HepG2 (cell line): Measurements from ENCODE around the gene NPTXR. TPM values are rescaled to one million over a fixed set of nuclear protein-coding genes. Genes with fewer than 3 reads are reported as not detected.

Source experiments
- ATF7-NPFF ChIP-seq: sonication (generic); formaldehyde crosslinking; IDR thresholded peaks from 2 replicates; pipeline ENCODE4 v1.8.1; 2023; ENCODE audit warnings: mild to moderate bottlenecking, low read depth, missing genetic modification reagents, moderate library complexity
- BRD4 ChIP-seq: sonication (generic); formaldehyde crosslinking; IDR thresholded peaks from 2 replicates; pipeline ENCODE4 v1.4.0; 2020; ENCODE audit warnings: missing genetic modification reagents
- CEBPB ChIP-seq: IDR thresholded peaks from 2 replicates; pipeline ENCODE4 v1.6.1; 2011; ENCODE audit warnings: low read depth, low read length, improper control_type of control experiment, borderline replicate concordance
- DNMT1 ChIP-seq: sonication (generic); formaldehyde crosslinking; IDR thresholded peaks from 2 replicates; pipeline ENCODE4 v1.5.1; 2020; ENCODE audit warnings: mild to moderate bottlenecking, missing genetic modification reagents
- DR1 ChIP-seq: sonication (generic); formaldehyde crosslinking; IDR thresholded peaks from 2 replicates; pipeline ENCODE4 v1.8.0; 2021; ENCODE audit warnings: mild to moderate bottlenecking, missing genetic modification reagents, inconsistent platforms
- ELF1 ChIP-seq: sonication (generic); formaldehyde crosslinking; IDR thresholded peaks from 2 replicates; pipeline ENCODE4 v1.4.0; 2020; ENCODE audit warnings: missing genetic modification reagents
- GRHL1 ChIP-seq: sonication (generic); formaldehyde crosslinking; conservative IDR thresholded peaks from 2 replicates; pipeline ENCODE4 v1.8.0; 2022; ENCODE audit warnings: missing genetic modification reagents
- GZF1 ChIP-seq: sonication (generic); formaldehyde crosslinking; IDR thresholded peaks from 2 replicates; pipeline ENCODE4 v1.5.1; 2020; ENCODE audit warnings: mild to moderate bottlenecking, missing genetic modification reagents
- HDAC2 ChIP-seq: sonication (generic); formaldehyde crosslinking; IDR thresholded peaks from 2 replicates; pipeline ENCODE4 v1.4.0; 2020; ENCODE audit warnings: missing genetic modification reagents
- HOXA3 ChIP-seq: sonication (generic); formaldehyde crosslinking; IDR thresholded peaks from 2 replicates; pipeline ENCODE4 v1.5.0; 2020; ENCODE audit warnings: missing genetic modification reagents
- KAT8 ChIP-seq: IDR thresholded peaks from 2 replicates; pipeline ENCODE4 v1.6.1; 2016; ENCODE audit warnings: missing genetic modification reagents, missing compliant biosample characterization
- MED1 ChIP-seq: sonication (generic); formaldehyde crosslinking; IDR thresholded peaks from 2 replicates; pipeline ENCODE4 v1.4.0; 2020; ENCODE audit warnings: missing genetic modification reagents
- MEF2D ChIP-seq: sonication (generic); formaldehyde crosslinking; IDR thresholded peaks from 2 replicates; pipeline ENCODE4 v1.5.1; 2020; ENCODE audit warnings: mild to moderate bottlenecking, missing genetic modification reagents
- MXD1 ChIP-seq: sonication (generic); formaldehyde crosslinking; IDR thresholded peaks from 2 replicates; pipeline ENCODE4 v1.4.0; 2020; ENCODE audit warnings: mild to moderate bottlenecking, missing genetic modification reagents
- PBX2 ChIP-seq: IDR thresholded peaks from 2 replicates; pipeline ENCODE4 v1.6.1; 2016; ENCODE audit warnings: control low read depth
- RAD51 ChIP-seq: fragments of 450-650 bp; IDR thresholded peaks from 2 replicates; pipeline ENCODE4 v1.6.1; 2016; ENCODE audit warnings: borderline replicate concordance
- RFX5 ChIP-seq: IDR thresholded peaks from 2 replicates; pipeline ENCODE4 v1.6.1; 2011; ENCODE audit warnings: low read depth, low read length, improper control_type of control experiment
- SKIL ChIP-seq: sonication (generic); formaldehyde crosslinking; IDR thresholded peaks from 2 replicates; pipeline ENCODE4 v1.8.0; 2022; ENCODE audit warnings: missing genetic modification reagents, mild to moderate bottlenecking, moderate library complexity, borderline replicate concordance
- SRSF9 ChIP-seq: fragments of 200-400 bp; formaldehyde crosslinking; IDR thresholded peaks from 2 replicates; pipeline ENCODE4 v1.6.1; 2018; ENCODE audit warnings: borderline replicate concordance, mild to moderate bottlenecking, low read depth, low read length; ENCODE audit not compliant: insufficient read depth, poor library complexity, severe bottlenecking
- TCF12 ChIP-seq, 2 experiments: fragments of 450-650 bp in 1 of 2; sonication (generic) in 1 of 2; formaldehyde crosslinking in 1 of 2; IDR thresholded peaks; 2 replicates each; pipeline versions ENCODE4 v1.6.1 to v1.8.0; 2017 to 2022; ENCODE audit warnings: antibody characterized with exemption in 1 of 2, mild to moderate bottlenecking in 1 of 2, missing genetic modification reagents in 1 of 2, moderate library complexity in 1 of 2
- ZBTB34 ChIP-seq: sonication (generic); formaldehyde crosslinking; IDR thresholded peaks from 2 replicates; pipeline ENCODE4 v1.8.0; 2022; ENCODE audit warnings: mild to moderate bottlenecking, missing genetic modification reagents
- ZNF781 ChIP-seq: sonication (generic); formaldehyde crosslinking; IDR thresholded peaks from 2 replicates; pipeline ENCODE4 v1.5.1; 2020; ENCODE audit warnings: borderline replicate concordance, mild to moderate bottlenecking, missing genetic modification reagents; ENCODE audit errors: not compliant biosample characterization
- ZNF850 ChIP-seq: sonication (generic); formaldehyde crosslinking; conservative IDR thresholded peaks from 2 replicates; pipeline ENCODE4 v1.9.0; 2021; ENCODE audit warnings: mild to moderate bottlenecking, missing genetic modification reagents
- polyA plus RNA-seq, 8 experiments: library from polyadenylated mRNA; depleted of rRNA in 3 of 8; stranded (reverse) in 7 of 8; unstranded in 1 of 8; fragments of >200 nt; fragmentation: Illumina TruSeq in 4 of 8; extraction: Trizol in 4 of 8; gene quantifications; 2 replicates each; pipeline versions ENCODE4 v1.2.1 to v1.2.3, GENCODE V29; 2011 to 2016; ENCODE audit warnings: low read depth in 4 of 8, missing spikeins in 1 of 8, mixed read lengths in 1 of 8; ENCODE audit not compliant: insufficient read depth in 1 of 8
- total RNA-seq, 5 experiments: library from RNA; depleted of rRNA; stranded (reverse); fragments of >200 nt; fragmentation: Illumina TruSeq; extraction: Trizol; gene quantifications; 2 replicates each; pipeline ENCODE4 v1.2.3, GENCODE V29; 2016; ENCODE audit warnings: low read depth in 1 of 5

NPTXR gene
- total and polyA plus RNA-seq, 2 of the 13 experiments (the other 11 are each of a cell fraction or from before 2014, with no cell fraction given): 2.6 to 4.8 TPM

GRCh38 chr22:38872172-38872830, 28.5 kb upstream of the NPTXR start, which contains the start of gene CBX6 (continued):
- TF ChIP-seq ZBTB34 (CRISPR knock-in tag) (no peak), DR1 (no peak), ZNF781 (CRISPR knock-in tag) (peak; percentile 52), MEF2D (CRISPR knock-in tag) (no peak), HOXA3 (CRISPR knock-in tag) (0 out of 2 replicates have a peak, but pooled peaks have one; percentile 30), ELF1 (CRISPR knock-in tag) (no peak), KAT8 (no peak), PBX2 (CRISPR knock-in tag) (no peak), RAD51 (peak; percentile 58; the same call in 1 of the 2 replicates), MXD1 (CRISPR knock-in tag) (no peak), MED1 (no peak), SKIL (CRISPR knock-in tag) (no peak), DNMT1 (CRISPR knock-in tag) (0 out of 2 replicates have a peak, but pooled peaks have one; percentile 29), GRHL1 (CRISPR knock-in tag) (no peak), GZF1 (CRISPR knock-in tag) (no peak), CEBPB (no peak), HDAC2 (no peak), RFX5 (peak; percentile 88), BRD4 (CRISPR knock-in tag) (no peak), ATF7-NPFF (no peak), ZNF850 (no peak), TCF12 (IDR thresholded peaks at IDR 0.05) (no peak), TCF12 (CRISPR knock-in tag; IDR thresholded peaks at IDR 0.05) (no peak), SRSF9 (no peak)
